OCI-LY1 (cell line): Measurements from ENCODE around the gene CCL27.

Experiments
- EZH2 ChIP-seq: fragments of 200-600 bp; sonication (generic), shearing (Covaris generic); IDR thresholded peaks from 2 replicates; pipeline ENCODE4 v1.8.0; 2017; ENCODE audit warnings: borderline replicate concordance, mixed run types, mild to moderate bottlenecking, antibody characterized with exemption, low read length, moderate library complexity, mixed read lengths
- TF ChIP-seq, protein P1 (sequence below): fragments of 200-600 bp; sonication (generic), shearing (Covaris generic); IDR thresholded peaks from 2 replicates; pipeline ENCODE4 v1.5.1; 2017; ENCODE audit warnings: mild to moderate bottlenecking, antibody characterized with exemption, low read length, moderate library complexity, mixed read lengths

DNA sequence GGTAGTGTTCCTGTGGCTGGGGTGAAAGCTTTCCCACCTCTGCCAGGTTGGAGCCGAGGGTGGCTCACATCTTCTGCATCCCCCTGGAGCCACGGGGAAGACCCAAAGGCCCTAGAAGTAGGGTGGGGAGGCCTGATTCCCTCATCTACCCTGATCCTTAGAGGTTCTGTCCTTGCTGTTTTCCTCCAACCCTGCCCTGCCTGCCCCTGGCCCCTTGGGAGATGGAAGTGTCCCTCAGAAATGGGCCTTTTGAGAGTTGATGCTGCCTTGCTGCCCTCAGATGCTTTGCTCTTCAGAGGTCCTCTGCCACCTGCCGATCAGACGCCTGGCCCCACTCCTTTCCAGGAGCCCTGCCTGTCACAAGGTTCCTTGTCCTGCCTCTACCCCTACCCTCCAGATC lies 22.4 kb upstream of the CCL27 start:
- TF ChIP-seq, protein P1, sequence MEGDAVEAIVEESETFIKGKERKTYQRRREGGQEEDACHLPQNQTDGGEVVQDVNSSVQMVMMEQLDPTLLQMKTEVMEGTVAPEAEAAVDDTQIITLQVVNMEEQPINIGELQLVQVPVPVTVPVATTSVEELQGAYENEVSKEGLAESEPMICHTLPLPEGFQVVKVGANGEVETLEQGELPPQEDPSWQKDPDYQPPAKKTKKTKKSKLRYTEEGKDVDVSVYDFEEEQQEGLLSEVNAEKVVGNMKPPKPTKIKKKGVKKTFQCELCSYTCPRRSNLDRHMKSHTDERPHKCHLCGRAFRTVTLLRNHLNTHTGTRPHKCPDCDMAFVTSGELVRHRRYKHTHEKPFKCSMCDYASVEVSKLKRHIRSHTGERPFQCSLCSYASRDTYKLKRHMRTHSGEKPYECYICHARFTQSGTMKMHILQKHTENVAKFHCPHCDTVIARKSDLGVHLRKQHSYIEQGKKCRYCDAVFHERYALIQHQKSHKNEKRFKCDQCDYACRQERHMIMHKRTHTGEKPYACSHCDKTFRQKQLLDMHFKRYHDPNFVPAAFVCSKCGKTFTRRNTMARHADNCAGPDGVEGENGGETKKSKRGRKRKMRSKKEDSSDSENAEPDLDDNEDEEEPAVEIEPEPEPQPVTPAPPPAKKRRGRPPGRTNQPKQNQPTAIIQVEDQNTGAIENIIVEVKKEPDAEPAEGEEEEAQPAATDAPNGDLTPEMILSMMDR: no peak
- no peak for TF ChIP-seq EZH2
